Cardiac muscle cell (in vitro differentiated cells and primary cell): ENCODE results near the gene C17orf107. TPM values are rescaled to one million over a fixed set of nuclear protein-coding genes. Genes with fewer than 3 reads are reported as not detected.
"Not testable (repeated sequence)": the region's sequence is repeated elsewhere in the genome, so short reads cannot be mapped to it uniquely, and the experiment has no call there.

Experiments used
- DNase-seq, 2 donors: peaks; one replicate each; pipeline versions ENCODE4 v3.0.0 to v3.0.0-alpha.2; 2010 to 2017; ENCODE audit warnings: low read depth in 1 of 2, low spot score in 1 of 2
- H3K27ac ChIP-seq: fragments of 200-600 bp; sonication (generic); 2 replicates; pipeline ENCODE4 v1.5.1; 2016
- H3K27me3 ChIP-seq: fragments of 200-600 bp; sonication (generic); 2 replicates; pipeline ENCODE4 v1.6.0; 2016; ENCODE audit warnings: control low read depth
- H3K36me3 ChIP-seq: fragments of 200-600 bp; sonication (generic); 2 replicates; pipeline ENCODE4 v1.5.1; 2016; ENCODE audit warnings: control low read depth
- H3K4me1 ChIP-seq: fragments of 200-600 bp; sonication (generic); 2 replicates; pipeline ENCODE4 v1.8.1; 2017; ENCODE audit warnings: low read depth, mild to moderate bottlenecking, mixed run types
- H3K4me3 ChIP-seq: fragments of 200-600 bp; sonication (generic); 2 replicates; pipeline ENCODE4 v1.5.1; 2016; ENCODE audit warnings: mild to moderate bottlenecking
- H3K9me3 ChIP-seq: fragments of 200-600 bp; sonication (generic); 2 replicates; pipeline ENCODE4 v1.5.1; 2017; ENCODE audit warnings: low read depth, mild to moderate bottlenecking, control low read depth
- polyA plus RNA-seq: library from polyadenylated mRNA; unstranded; fragments of >200 nt; fragmentation: Nextera tagmentation; extraction: Ambion mirVana; gene quantifications from 2 replicates; pipeline ENCODE4 v1.2.1, GENCODE V29; 2016
- total RNA-seq: library from RNA; depleted of rRNA; stranded (reverse); fragments of >200 nt; gene quantifications from 2 replicates; pipeline ENCODE4 v1.2.3, GENCODE V29; 2016
- TF ChIP-seq, protein P1 (sequence below): IDR thresholded peaks from 2 replicates; pipeline ENCODE4 v1.5.1; 2012; ENCODE audit warnings: low read depth, mild to moderate bottlenecking, low read length

C17orf107 gene
- total and polyA plus RNA-seq, 2 experiments from 2014 or later, result 1.3 to 7.4 TPM

DNA sequence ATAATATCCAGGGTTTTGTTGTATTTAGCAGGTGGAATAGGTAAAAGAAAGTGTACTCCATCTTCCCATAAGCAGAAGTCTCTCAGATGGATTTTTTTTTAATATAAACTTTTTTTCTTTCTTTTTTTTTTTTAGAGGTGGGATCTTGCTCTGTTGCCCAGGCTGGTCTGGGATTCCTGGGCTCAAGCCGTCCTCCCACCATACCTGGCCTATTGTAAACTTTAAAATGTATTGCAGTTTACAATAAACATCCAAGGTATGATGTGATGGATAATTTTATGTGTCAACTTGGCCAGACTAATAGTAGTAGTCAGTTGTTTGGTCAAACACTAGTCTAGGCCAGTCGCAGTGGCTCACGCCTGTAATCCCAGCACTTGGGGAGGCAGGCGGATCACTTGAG is 22.0 kb downstream of the C17orf107 start:
- Histone ChIP-seq H3K4me1 (peaks cover 7% of the 10 kb centered on the region), H3K27ac (no peak overlapping the region), H3K9me3 (no peaks in the 10 kb centered on the region), H3K27me3 (no peaks in the 10 kb centered on the region), H3K4me3 (no peak overlapping the region), H3K36me3 (no peaks in the 10 kb centered on the region)
- TF ChIP-seq, protein P1, sequence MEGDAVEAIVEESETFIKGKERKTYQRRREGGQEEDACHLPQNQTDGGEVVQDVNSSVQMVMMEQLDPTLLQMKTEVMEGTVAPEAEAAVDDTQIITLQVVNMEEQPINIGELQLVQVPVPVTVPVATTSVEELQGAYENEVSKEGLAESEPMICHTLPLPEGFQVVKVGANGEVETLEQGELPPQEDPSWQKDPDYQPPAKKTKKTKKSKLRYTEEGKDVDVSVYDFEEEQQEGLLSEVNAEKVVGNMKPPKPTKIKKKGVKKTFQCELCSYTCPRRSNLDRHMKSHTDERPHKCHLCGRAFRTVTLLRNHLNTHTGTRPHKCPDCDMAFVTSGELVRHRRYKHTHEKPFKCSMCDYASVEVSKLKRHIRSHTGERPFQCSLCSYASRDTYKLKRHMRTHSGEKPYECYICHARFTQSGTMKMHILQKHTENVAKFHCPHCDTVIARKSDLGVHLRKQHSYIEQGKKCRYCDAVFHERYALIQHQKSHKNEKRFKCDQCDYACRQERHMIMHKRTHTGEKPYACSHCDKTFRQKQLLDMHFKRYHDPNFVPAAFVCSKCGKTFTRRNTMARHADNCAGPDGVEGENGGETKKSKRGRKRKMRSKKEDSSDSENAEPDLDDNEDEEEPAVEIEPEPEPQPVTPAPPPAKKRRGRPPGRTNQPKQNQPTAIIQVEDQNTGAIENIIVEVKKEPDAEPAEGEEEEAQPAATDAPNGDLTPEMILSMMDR, result no peak
- DNase-seq, result no peak

DNA sequence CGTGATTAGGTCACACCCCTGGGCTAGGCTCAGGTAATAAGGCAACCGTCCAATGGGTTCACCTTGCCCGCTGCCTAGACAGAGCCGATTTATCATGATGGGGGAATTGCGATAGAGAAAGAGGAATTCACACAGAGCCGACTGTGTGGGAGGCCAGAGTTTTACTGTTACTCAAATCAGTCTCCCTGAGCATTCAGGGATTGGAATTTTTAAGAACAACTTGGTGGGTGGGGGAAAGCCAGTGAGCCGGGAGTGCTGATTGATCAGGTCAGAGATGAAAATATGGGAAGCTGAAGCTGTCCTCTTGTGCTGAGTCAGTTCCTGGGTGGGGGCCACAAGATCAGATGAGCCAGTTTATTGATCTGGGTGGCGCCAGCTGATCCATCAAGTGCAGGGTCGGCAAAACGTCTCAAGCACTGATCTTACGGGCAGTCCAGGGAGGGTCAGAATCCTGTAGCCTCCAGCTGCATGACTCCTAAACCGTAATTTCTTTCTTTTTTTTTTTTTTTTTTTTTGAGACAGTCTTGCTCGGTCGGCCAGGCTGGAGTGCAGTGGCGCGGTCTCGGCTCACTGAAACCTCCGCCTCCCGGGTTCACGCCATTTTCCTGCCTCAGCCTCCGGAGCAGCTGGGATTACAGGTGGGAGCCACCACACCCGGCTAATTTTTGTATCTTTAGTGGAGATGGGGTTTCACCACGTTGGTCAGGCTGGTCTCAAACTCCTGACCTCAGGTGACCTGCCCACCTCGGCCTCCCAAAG is 27.4 kb downstream of the C17orf107 start:
- DNase-seq, H3K27ac ChIP-seq, H3K4me3 ChIP-seq, H3K9me3 ChIP-seq, H3K27me3 ChIP-seq, H3K4me1 ChIP-seq, H3K36me3 ChIP-seq: not testable (repeated sequence)

DNA sequence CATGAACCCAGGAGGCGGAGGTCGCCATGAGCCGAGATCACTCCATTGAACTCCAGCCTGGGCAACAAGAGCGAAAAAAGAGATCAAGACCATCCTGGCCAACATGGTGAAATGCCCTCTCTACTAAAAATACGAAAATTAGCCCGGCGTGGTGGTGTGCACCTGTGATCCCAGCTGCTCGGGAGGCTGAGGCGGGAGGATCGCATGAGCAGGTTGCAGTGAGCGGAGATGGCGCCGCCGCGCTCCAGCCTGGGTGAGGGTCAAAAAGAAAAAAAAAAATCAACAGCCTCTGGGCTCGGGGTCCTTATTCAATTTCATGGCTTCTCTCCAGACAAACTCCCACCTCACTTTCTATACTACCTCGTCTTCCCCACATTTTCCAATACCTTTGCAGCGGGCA is 29.5 kb downstream of the C17orf107 start:
- no peaks in the 10 kb centered on the region for H3K27me3 ChIP-seq
- TF ChIP-seq, protein P1, result no peak
- DNase-seq, result no peak
- no peaks in the 10 kb centered on the region for H3K36me3 ChIP-seq
- no peak overlapping the region for H3K4me3 ChIP-seq
- no peaks in the 10 kb centered on the region for H3K4me1 ChIP-seq
- no peaks in the 10 kb centered on the region for H3K9me3 ChIP-seq
- H3K27ac ChIP-seq, result no peak overlapping the region

DNA sequence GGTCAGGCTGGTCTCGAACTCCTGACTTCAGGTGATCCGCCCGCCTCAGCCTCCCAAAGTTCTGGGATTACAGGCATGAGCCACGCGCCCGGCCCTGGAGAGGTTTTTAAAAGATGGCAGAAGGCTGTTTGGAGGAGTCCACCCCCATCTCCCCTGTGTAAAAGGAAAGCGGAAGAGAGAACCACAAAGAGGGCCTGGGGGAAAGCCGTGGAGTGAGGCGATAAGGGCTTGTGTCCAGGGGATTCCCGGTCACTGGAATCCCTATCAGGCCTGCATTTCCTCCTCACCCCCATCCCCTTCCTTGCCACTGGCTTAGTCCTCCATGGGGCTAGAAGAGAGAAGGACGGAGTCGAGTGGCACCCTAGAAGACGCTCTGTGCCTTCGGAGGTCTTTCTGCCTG is 32.6 kb downstream of the C17orf107 start, which contains the start of gene GP1BA:
TSS of gene GP1BA (plus strand) at position 315 of the 400 bp plus-strand sequence. CDS start 328 bp downstream, outside the sequence.
- no peak within 1 kb of the TSS for H3K4me3 ChIP-seq
- no peaks in the 10 kb centered on the region for H3K9me3 ChIP-seq
- H3K27ac ChIP-seq, result no peak within 1 kb of the TSS
- H3K4me1 ChIP-seq, result no peaks in the 10 kb centered on the region
- no peak for DNase-seq
- H3K27me3 ChIP-seq, result no peaks in the 10 kb centered on the region
- TF ChIP-seq, protein P1, result no peak
- no peaks in the 10 kb centered on the region for H3K36me3 ChIP-seq

DNA sequence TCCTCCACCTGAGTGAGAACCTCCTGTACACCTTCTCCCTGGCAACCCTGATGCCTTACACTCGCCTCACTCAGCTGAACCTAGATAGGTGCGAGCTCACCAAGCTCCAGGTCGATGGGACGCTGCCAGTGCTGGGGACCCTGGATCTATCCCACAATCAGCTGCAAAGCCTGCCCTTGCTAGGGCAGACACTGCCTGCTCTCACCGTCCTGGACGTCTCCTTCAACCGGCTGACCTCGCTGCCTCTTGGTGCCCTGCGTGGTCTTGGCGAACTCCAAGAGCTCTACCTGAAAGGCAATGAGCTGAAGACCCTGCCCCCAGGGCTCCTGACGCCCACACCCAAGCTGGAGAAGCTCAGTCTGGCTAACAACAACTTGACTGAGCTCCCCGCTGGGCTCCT is 33.4 kb downstream of the C17orf107 start:
- TF ChIP-seq, protein P1, result no peak
- H3K9me3 ChIP-seq, result no peaks in the 10 kb centered on the region
- H3K27me3 ChIP-seq, result no peaks in the 10 kb centered on the region
- no peaks in the 10 kb centered on the region for H3K4me1 ChIP-seq
- H3K36me3 ChIP-seq, result peaks cover 7% of the 10 kb centered on the region
- H3K27ac ChIP-seq, result no peak overlapping the region
- no peak for DNase-seq
- H3K4me3 ChIP-seq, result no peak overlapping the region

DNA sequence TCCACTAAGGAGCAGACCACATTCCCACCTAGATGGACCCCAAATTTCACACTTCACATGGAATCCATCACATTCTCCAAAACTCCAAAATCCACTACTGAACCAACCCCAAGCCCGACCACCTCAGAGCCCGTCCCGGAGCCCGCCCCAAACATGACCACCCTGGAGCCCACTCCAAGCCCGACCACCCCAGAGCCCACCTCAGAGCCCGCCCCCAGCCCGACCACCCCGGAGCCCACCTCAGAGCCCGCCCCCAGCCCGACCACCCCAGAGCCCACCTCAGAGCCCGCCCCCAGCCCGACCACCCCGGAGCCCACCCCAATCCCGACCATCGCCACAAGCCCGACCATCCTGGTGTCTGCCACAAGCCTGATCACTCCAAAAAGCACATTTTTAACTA is 34.3 kb downstream of the C17orf107 start:
- H3K36me3 ChIP-seq, result peaks cover 11% of the 10 kb centered on the region
- no peaks in the 10 kb centered on the region for H3K9me3 ChIP-seq
- H3K27me3 ChIP-seq, result no peaks in the 10 kb centered on the region
- no peak for DNase-seq
- H3K27ac ChIP-seq, result peak overlapping the region; percentile 34
- H3K4me1 ChIP-seq, result peaks cover 4% of the 10 kb centered on the region
- TF ChIP-seq, protein P1, result no peak
- no peak overlapping the region for H3K4me3 ChIP-seq
